Duodenal mucosa (tissue), 2 donors: ENCODE measurements around the gene PDE11A.

Experiments used
- H3K27ac ChIP-seq: one replicate; pipeline ENCODE4 v1.7.0; 2013; ENCODE audit warnings: low read depth, low read length
- H3K27me3 ChIP-seq, 2 donors: one replicate each; pipeline ENCODE4 v1.7.0; 2013; ENCODE audit warnings: low read length in 2 of 2, control low read depth in 1 of 2; ENCODE audit not compliant: insufficient read depth in 2 of 2, control insufficient read depth in 1 of 2
- H3K36me3 ChIP-seq, 2 donors: one replicate each; pipeline ENCODE4 v1.7.0; 2013; ENCODE audit warnings: low read length in 2 of 2, control low read depth in 1 of 2; ENCODE audit not compliant: insufficient read depth in 2 of 2, control insufficient read depth in 1 of 2
- H3K4me1 ChIP-seq, 2 donors: one replicate each; pipeline ENCODE4 v1.7.0; 2013; ENCODE audit warnings: low read length in 2 of 2, control low read depth in 1 of 2; ENCODE audit not compliant: insufficient read depth in 2 of 2, control insufficient read depth in 1 of 2
- H3K4me3 ChIP-seq, 2 donors: one replicate each; pipeline ENCODE4 v1.7.0; 2013; ENCODE audit warnings: low read length in 2 of 2, low read depth in 1 of 2
- H3K9ac ChIP-seq, 2 donors: one replicate each; pipeline ENCODE4 v1.7.0; 2013; ENCODE audit warnings: low read length in 2 of 2, low read depth in 1 of 2
- H3K9me3 ChIP-seq, 2 donors: one replicate each; pipeline ENCODE4 v1.7.0; 2013; ENCODE audit warnings: low read length in 2 of 2, control low read depth in 1 of 2; ENCODE audit not compliant: control insufficient read depth in 1 of 2

The PDE11A gene

DNA sequence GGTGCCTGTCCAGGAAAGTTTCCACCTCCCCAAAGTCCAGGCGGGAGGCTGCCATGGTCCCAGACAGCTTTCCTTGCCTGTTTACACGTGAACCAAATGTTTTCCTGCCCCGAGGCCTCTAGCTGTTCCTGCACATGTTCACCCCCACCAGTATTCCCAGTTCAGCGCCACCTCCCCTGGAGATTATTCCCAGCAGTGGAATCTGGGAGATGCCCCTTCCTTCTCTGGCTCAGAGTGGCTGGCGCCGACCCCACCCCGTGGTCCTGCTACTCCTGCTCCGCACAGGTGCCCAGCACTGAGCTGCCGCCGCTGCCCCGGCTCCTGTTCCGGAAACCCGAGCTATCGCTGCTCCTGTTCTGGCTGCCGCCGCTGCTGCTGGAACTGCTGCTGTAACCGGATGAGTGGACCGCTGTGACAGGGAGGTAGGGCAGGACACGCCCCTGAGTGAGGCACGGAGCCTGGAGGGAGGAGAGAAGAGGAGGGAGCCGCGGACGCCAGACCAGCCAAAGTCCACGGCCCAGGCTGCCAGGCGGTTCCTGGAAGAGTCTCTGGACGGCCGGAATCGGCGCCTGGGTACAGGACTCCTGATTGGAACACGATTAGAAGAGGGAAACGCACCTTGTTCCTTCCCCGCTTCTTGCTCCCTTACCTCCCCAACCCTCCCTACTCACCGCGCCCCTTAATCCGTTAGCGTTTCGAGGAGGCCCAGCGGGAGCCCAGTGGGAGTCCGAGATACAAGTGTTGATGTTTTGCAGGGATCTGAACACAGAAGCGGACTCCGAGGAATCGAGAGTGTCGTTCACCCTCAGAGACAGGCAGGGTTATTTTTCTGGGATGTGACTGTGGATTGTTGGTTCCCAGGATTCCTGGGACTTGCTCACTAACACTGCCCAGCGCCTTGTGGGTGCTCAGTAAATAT lies at the start of gene PDE11A:
TSS of gene PDE11A (minus strand) at position 395 of the 919 bp plus-strand sequence. CDS start at position 55, 340 bp downstream.
- H3K27ac ChIP-seq: peak within 1 kb of the TSS; percentile 40
- no peaks in the 10 kb centered on the region for H3K36me3 ChIP-seq
- H3K4me1 ChIP-seq: peaks cover 17 to 29% of the 10 kb centered on the region in 2 donors
- peak within 1 kb of the TSS; percentile 55 to 64 for H3K9ac ChIP-seq
- H3K9me3 ChIP-seq: no peaks in the 10 kb centered on the region
- H3K4me3 ChIP-seq: peak within 1 kb of the TSS; percentile 73 to 74
- peaks cover 0 to 12% of the 10 kb centered on the region in 2 donors for H3K27me3 ChIP-seq

DNA sequence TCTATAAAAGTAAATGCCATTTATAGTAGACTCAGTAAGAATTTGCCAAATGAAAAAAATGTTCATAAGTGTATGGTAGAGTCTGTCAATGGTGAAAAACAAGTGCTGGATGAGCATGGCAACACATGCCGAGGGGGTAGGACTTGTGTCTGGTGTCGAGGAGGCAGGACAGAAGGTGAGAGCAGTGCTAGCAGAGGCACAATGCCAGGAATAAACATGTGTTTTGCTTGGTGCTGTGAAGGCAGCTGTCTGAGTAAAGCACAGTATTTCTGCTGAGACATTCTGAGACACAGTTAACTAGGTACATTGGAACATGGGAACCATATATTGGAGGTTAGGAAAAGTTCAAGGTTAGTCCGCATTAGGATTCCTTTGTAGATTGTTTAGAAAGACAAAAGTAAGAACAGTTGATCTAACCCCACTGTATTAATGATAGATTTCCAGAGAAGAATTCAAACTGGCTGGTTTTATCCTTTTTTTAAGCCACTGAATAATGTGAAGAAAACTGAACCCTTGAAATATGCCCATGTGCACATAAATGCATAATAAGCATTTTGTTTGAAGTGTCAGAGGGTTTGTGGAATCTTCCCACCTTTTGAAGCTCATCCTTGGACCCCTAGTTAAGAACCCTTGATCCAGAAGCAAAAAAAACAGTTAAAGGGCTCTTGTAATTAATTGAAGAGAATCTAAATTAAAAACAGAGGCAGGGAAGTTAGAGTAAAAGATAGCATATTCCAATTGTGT lies 46.8 kb upstream of the PDE11A start:
- no peaks in the 10 kb centered on the region for H3K9me3 ChIP-seq
- H3K4me3 ChIP-seq: no peak overlapping the region
- no peak overlapping the region for H3K27ac ChIP-seq
- H3K36me3 ChIP-seq: peaks cover 15 to 43% of the 10 kb centered on the region in 2 donors
- H3K9ac ChIP-seq: no peak overlapping the region
- no peaks in the 10 kb centered on the region for H3K4me1 ChIP-seq
- H3K27me3 ChIP-seq: no peaks in the 10 kb centered on the region

DNA sequence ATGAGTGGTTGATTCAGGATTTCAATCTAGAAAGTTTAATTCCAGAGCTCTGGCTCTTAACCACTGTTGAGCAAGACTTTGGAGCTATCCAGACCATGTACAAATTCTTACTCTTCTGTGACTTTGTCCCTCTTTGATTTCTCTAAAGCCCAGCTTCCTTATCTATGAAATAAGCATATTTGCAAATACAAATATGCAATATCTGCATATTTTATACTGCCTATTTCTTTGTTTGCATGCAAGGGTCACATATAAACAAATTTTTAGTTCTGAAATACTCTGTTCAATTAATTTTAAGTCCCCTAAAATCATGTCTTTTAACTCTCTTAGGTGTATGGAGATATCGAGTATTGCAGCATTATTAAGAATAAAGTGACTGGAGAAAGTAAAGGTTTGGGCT lies 45.1 kb upstream of the PDE11A start:
- no peak overlapping the region for H3K9ac ChIP-seq
- H3K9me3 ChIP-seq: no peaks in the 10 kb centered on the region
- H3K4me1 ChIP-seq: peaks cover 6 to 11% of the 10 kb centered on the region in 2 donors
- H3K27me3 ChIP-seq: no peaks in the 10 kb centered on the region
- no peak overlapping the region for H3K27ac ChIP-seq
- H3K4me3 ChIP-seq: no peak overlapping the region
- peaks cover 14 to 31% of the 10 kb centered on the region in 2 donors for H3K36me3 ChIP-seq

DNA sequence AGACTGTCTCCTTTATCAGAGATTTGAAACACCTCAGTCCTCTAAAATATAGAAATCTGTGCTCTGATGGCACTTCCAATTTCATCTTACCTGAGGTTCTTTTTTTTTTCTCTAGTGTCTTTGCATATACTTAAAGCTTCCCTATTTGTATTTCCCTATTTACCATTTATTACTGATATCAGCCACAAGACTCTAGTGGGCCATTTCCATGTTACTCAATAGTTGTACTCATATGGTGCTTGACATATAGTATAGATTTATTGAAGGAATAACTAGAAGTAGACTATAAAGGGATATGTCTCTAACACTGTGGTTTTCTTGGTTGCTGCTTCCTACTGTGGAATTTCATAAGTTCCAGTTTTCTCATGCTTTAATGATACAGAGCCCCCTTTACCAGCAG lies 42.7 kb upstream of the PDE11A start:
- Histone ChIP-seq H3K9me3 (no peaks in the 10 kb centered on the region), H3K27me3 (no peaks in the 10 kb centered on the region), H3K36me3 (peaks cover 4 to 15% of the 10 kb centered on the region in 2 donors), H3K4me3 (no peak overlapping the region), H3K27ac (no peak overlapping the region), H3K4me1 (peaks cover 9 to 14% of the 10 kb centered on the region in 2 donors), H3K9ac (no peak overlapping the region)

DNA sequence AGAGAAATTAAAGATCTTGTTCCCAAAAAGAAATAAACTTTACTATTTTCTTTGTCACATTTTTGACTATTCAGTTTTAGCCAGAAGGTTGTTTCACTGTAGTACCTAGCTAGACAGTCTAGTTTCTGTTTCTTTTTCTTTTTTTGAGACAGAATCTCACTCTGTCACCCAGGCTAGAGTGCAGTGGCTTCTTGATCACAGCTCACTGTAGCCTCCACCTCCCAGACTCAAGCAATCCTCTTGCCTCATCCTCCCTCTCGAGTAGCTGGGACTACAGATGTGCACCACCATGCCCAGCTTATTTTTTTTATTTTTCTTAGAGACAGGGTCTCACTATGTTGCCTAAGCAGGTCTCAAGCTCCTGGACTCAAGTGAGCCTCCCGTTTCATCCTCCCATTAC lies 41.9 kb upstream of the PDE11A start:
- H3K36me3 ChIP-seq: peaks cover 4 to 9% of the 10 kb centered on the region in 2 donors
- no peak overlapping the region for H3K4me3 ChIP-seq
- no peak overlapping the region for H3K27ac ChIP-seq
- no peak overlapping the region for H3K9ac ChIP-seq
- no peaks in the 10 kb centered on the region for H3K9me3 ChIP-seq
- H3K27me3 ChIP-seq: no peaks in the 10 kb centered on the region
- H3K4me1 ChIP-seq: peaks cover 9 to 14% of the 10 kb centered on the region in 2 donors

DNA sequence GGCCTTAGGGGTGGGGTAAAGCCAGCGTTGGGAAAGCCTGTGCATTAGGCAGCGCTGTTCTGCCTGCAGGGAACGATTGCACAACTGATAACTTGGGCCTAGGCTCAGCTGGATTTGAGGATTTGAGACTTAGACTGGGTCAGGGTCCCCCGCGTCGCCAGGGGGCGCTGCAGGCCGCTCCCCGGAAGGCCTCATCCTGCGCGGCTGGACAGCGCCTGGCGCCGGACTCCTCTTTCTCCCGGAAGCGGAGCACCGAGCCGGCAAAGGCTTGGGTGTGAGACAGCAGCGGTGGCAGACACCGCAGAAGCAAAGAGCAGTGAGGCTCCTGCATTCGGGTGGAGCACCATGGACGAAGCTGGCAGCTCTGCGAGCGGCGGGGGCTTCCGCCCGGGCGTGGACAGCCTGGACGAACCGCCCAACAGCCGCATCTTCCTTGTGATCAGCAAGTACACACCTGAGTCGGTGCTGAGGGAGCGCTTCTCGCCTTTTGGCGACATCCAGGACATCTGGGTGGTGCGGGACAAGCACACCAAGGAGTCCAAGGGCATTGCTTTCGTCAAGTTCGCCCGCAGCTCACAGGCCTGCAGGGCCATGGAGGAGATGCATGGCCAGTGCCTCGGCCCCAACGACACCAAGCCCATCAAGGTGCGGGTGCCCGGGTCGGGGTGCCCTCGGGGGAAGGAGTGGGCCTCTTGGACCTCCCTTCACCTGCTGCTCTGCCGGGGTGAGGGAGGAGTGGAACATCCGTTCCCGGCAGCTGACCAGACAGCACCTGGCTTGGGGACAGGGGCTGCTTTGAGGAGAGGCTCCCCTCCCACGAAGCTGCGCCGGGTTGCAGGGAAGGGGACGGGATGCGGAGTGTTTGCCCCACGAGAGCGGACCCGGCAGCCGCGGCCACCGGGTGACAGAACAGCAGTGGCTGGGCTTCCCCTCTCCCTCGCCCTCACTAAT lies 39.9 kb upstream of the PDE11A start, which contains the start of gene RBM45:
TSS of gene RBM45 (plus strand) at position 236 of the 951 bp plus-strand sequence. CDS start at position 346, 110 bp downstream.
- Histone ChIP-seq H3K4me1 (peaks cover 9 to 14% of the 10 kb centered on the region in 2 donors), H3K27me3 (no peaks in the 10 kb centered on the region), H3K9me3 (no peaks in the 10 kb centered on the region), H3K36me3 (no peaks in the 10 kb centered on the region), H3K4me3 (peak within 1 kb of the TSS; percentile 96 to 98), H3K27ac (peak within 1 kb of the TSS; percentile 64), H3K9ac (peak within 1 kb of the TSS; percentile 86 to 93)

DNA sequence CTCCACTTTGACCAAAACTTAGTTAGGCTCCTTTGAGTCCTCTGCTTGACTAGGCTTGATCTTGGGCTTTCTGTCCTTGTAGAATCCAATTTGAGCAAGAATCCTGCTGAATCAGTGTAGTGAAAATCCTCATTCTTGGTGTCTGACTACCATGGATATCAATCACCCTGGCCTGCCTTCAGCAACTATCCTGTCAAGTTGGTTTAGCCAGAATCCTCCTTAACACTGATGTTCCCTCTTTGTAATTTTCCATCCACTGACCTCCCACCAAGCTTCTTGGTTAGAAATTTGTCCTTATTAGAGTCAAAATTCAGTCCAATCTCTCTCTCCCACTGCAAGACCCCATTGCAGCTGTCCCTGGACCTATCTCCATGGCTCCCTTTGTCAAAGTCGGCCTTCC lies 39.2 kb upstream of the PDE11A start:
- Histone ChIP-seq H3K27me3 (no peaks in the 10 kb centered on the region), H3K9me3 (no peaks in the 10 kb centered on the region), H3K4me1 (peaks cover 9 to 14% of the 10 kb centered on the region in 2 donors), H3K9ac (no peak overlapping the region), H3K36me3 (no peaks in the 10 kb centered on the region), H3K27ac (no peak overlapping the region), H3K4me3 (peak overlapping the region; percentile 96 to 98)

DNA sequence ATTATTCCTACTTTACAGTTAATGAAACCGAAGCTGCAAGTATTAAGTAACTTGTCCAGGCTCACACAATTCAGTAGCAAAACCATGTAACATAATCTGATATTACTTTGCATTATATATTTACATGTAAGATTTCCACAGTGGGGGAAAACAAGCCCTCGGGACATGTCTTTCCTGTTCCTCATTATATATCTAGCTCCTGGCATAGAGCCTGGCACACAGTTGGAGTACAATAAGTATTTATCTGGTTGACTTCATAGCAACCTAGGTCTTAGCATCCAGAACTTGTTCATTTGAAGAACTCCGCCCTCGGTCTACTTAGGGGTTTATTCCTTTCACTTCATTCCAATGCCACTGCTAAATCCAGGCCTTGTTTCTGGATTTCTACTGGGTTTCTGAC lies 38.1 kb upstream of the PDE11A start:
- peaks cover 9 to 14% of the 10 kb centered on the region in 2 donors for H3K4me1 ChIP-seq
- H3K9me3 ChIP-seq: no peaks in the 10 kb centered on the region
- no peaks in the 10 kb centered on the region for H3K36me3 ChIP-seq
- H3K27me3 ChIP-seq: no peaks in the 10 kb centered on the region
- no peak overlapping the region for H3K27ac ChIP-seq
- H3K9ac ChIP-seq: no peak overlapping the region
- no peak overlapping the region for H3K4me3 ChIP-seq

DNA sequence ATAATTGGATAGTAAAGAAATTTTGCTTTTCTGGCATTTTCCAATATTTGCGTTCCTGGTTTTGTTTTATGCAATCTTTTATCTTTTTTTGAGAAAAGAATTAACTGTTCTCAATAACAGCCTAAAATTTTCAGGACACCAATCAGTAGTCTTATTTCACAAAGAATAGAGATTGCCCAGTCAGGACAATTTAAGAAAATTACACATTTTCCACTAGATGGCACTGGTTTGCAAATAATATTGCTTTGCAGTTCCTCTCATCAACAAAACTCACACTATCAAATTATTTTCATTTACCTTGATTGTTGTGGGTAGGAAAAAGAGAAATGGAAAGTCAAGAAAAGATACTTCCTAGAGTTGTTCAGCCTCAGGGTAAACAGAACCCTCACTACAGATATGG lies 37.2 kb upstream of the PDE11A start:
- Histone ChIP-seq H3K27ac (no peak overlapping the region), H3K9ac (no peak overlapping the region), H3K4me1 (peaks cover 9 to 14% of the 10 kb centered on the region in 2 donors), H3K27me3 (no peaks in the 10 kb centered on the region), H3K9me3 (no peaks in the 10 kb centered on the region), H3K36me3 (no peaks in the 10 kb centered on the region), H3K4me3 (no peak overlapping the region)
